Measurements from ENCODE around the gene ADORA3. TPM values are rescaled to one million over a fixed set of nuclear protein-coding genes. Genes with fewer than 3 reads are reported as not detected.

Gene ADORA3
- total RNA-seq, 1 experiment from 2014 or later: 0.15 TPM

DNA sequence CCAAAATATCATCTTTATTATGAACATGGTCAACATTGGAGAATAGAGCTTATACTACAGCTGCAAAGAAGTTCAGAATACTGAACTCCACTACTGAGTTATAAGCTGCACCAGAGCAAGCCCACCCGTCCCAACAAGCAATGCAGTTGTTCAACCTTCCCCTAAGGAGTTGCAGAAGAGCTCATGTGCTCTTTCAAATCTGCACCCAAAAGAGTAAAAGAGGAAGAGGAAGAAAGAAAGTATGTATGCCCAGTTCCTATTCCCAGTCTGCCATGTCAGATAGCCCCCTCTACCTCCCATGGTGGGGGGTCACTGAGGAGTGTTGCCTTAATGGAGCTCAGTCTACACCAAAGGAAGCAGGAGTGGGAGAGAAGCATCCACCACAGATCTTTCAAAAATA is 22.8 kb downstream of the ADORA3 start (continued):
- TF ChIP-seq, protein P1, sequence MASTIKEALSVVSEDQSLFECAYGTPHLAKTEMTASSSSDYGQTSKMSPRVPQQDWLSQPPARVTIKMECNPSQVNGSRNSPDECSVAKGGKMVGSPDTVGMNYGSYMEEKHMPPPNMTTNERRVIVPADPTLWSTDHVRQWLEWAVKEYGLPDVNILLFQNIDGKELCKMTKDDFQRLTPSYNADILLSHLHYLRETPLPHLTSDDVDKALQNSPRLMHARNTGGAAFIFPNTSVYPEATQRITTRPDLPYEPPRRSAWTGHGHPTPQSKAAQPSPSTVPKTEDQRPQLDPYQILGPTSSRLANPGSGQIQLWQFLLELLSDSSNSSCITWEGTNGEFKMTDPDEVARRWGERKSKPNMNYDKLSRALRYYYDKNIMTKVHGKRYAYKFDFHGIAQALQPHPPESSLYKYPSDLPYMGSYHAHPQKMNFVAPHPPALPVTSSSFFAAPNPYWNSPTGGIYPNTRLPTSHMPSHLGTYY (CRISPR knock-in tag; IDR thresholded peaks at IDR 0.05): no peak

DNA sequence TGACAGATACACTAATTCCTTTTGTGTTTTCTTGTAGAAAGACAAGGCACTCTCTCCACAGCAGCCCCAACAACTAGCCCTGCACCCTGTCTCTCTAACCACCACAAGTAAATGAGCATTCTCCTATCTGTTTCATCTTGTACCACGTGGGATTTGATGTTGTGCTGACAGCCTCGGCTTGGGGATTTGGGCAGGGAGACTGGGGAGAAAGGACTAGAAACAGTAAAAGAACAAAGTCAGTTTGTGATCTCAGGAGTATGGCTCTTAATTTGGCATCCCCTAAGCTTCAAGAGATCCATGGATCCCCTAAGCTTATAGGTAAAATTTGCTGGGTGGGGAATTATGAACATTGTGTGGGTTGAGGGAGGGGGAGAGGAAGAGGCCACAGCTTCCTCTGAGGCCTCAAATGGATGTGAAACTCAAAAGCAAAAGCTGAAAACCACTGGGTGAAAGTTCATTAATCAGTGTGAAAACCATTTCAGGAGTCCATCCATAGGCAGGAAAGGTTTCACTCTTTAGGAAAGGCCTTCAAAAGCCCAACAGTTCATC is 26.6 kb downstream of the ADORA3 start:
- ATAC-seq (no peak), DNase-seq (ENCODE audit: low spot score) (no peak)
- H3K9me3 Mint-ChIP-seq: no peaks in the 10 kb centered on the region
- H3K27me3 Mint-ChIP-seq (ENCODE audit: low read depth): no peaks in the 10 kb centered on the region
- no peak overlapping the region for H3K4me3 Mint-ChIP-seq
- ChIA-PET POLR2A (no interaction called here), CTCF (no interaction called here)
- no peaks in the 10 kb centered on the region for H3K36me3 Mint-ChIP-seq
- H3K4me1 Mint-ChIP-seq: 0 out of 2 replicates have a peak, but pooled peaks cover 2% of the 10 kb centered on the region
- no peak overlapping the region for H3K27ac Mint-ChIP-seq
- TF ChIP-seq RORB (CRISPR knock-in tag; IDR thresholded peaks at IDR 0.05) (no peak), STAT6 (CRISPR knock-in tag; conservative IDR thresholded peaks at IDR 0.05; ENCODE audit: low read depth) (no peak), ZNF396 (CRISPR knock-in tag; IDR thresholded peaks at IDR 0.05; ENCODE audit: borderline replicate concordance) (no peak), ZNF121 (CRISPR knock-in tag; IDR thresholded peaks at IDR 0.05) (no peak), TEAD4 (CRISPR knock-in tag; IDR thresholded peaks at IDR 0.05) (no peak), MAX (CRISPR knock-in tag; IDR thresholded peaks at IDR 0.05) (no peak), JAZF1 (CRISPR knock-in tag; IDR thresholded peaks at IDR 0.05) (no peak), NR3C1 (CRISPR knock-in tag; conservative IDR thresholded peaks at IDR 0.05; ENCODE audit: low read depth) (no peak), GRHL2 (CRISPR knock-in tag; IDR thresholded peaks at IDR 0.05; ENCODE audit: insufficient replicate concordance, severe bottlenecking) (no peak), NFYB (CRISPR knock-in tag; conservative IDR thresholded peaks at IDR 0.05; ENCODE audit: low read depth) (no peak)
- TF ChIP-seq, protein P2, sequence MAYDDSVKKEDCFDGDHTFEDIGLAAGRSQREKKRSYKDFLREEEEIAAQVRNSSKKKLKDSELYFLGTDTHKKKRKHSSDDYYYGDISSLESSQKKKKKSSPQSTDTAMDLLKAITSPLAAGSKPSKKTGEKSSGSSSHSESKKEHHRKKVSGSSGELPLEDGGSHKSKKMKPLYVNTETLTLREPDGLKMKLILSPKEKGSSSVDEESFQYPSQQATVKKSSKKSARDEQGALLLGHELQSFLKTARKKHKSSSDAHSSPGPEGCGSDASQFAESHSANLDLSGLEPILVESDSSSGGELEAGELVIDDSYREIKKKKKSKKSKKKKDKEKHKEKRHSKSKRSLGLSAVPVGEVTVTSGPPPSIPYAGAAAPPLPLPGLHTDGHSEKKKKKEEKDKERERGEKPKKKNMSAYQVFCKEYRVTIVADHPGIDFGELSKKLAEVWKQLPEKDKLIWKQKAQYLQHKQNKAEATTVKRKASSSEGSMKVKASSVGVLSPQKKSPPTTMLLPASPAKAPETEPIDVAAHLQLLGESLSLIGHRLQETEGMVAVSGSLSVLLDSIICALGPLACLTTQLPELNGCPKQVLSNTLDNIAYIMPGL (CRISPR knock-in tag; IDR thresholded peaks at IDR 0.05): no peak
- TF ChIP-seq, protein P3, sequence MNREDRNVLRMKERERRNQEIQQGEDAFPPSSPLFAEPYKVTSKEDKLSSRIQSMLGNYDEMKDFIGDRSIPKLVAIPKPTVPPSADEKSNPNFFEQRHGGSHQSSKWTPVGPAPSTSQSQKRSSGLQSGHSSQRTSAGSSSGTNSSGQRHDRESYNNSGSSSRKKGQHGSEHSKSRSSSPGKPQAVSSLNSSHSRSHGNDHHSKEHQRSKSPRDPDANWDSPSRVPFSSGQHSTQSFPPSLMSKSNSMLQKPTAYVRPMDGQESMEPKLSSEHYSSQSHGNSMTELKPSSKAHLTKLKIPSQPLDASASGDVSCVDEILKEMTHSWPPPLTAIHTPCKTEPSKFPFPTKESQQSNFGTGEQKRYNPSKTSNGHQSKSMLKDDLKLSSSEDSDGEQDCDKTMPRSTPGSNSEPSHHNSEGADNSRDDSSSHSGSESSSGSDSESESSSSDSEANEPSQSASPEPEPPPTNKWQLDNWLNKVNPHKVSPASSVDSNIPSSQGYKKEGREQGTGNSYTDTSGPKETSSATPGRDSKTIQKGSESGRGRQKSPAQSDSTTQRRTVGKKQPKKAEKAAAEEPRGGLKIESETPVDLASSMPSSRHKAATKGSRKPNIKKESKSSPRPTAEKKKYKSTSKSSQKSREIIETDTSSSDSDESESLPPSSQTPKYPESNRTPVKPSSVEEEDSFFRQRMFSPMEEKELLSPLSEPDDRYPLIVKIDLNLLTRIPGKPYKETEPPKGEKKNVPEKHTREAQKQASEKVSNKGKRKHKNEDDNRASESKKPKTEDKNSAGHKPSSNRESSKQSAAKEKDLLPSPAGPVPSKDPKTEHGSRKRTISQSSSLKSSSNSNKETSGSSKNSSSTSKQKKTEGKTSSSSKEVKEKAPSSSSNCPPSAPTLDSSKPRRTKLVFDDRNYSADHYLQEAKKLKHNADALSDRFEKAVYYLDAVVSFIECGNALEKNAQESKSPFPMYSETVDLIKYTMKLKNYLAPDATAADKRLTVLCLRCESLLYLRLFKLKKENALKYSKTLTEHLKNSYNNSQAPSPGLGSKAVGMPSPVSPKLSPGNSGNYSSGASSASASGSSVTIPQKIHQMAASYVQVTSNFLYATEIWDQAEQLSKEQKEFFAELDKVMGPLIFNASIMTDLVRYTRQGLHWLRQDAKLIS (CRISPR knock-in tag; IDR thresholded peaks at IDR 0.05; ENCODE audit: borderline replicate concordance): no peak
- TF ChIP-seq, protein P1 (CRISPR knock-in tag; IDR thresholded peaks at IDR 0.05): no peak
